Measurements from ENCODE around the gene WNK2.
"Not testable (repeated sequence)": the region's sequence is repeated elsewhere in the genome, so short reads cannot be mapped to it uniquely, and the experiment has no call there.

Gene WNK2

GRCh38 chr9:93315118-93315517 lies 131.2 kb downstream of the WNK2 start:
- peak; percentile 6 for DNase-seq

GRCh38 chr9:93315960-93316359 lies 132.0 kb downstream of the WNK2 start:
- no peak for DNase-seq

DNA sequence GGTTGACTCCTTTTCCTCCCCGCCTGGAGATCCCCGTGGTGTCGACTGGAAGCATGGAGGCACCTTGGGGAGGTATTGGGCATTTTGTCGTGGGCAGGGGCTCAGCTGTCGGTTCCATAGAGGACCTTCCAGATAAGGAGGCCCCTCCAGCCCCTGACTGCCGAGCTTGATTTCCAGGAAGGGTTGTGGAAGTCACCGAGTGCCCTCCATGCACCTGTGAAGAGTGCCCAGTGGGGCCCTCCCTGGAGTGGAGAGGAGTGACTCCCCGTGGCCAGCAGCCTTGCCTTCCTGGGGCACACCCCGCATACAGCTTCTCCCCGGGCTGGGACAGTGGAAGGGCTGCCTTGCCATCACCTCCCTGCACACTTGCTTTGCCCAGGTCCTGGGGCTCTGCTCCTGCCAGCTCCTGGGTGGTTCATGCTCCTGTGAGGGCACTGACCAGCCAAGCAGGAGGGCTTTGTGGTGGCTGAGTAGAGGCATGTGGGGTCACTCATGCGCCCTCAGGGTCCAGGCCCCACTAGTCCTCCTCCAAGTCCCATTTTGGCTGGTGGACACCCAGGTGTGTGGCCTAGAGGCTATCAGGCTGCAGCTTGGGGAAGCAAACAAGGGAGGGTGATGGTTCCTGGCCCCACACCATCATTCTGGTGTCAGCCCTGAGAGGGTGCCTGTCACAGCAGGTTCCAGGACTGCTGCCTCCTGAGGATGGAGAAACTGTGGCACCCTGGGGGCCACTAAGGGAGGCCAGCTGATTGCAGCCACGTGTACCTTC lies 133.0 kb downstream of the WNK2 start:
- no peak for DNase-seq

GRCh38 chr9:93317495-93318094 lies 133.7 kb downstream of the WNK2 start:
- DNase-seq: no peak

GRCh38 chr9:93318480-93318879 lies 134.5 kb downstream of the WNK2 start:
- DNase-seq: no peak

DNA sequence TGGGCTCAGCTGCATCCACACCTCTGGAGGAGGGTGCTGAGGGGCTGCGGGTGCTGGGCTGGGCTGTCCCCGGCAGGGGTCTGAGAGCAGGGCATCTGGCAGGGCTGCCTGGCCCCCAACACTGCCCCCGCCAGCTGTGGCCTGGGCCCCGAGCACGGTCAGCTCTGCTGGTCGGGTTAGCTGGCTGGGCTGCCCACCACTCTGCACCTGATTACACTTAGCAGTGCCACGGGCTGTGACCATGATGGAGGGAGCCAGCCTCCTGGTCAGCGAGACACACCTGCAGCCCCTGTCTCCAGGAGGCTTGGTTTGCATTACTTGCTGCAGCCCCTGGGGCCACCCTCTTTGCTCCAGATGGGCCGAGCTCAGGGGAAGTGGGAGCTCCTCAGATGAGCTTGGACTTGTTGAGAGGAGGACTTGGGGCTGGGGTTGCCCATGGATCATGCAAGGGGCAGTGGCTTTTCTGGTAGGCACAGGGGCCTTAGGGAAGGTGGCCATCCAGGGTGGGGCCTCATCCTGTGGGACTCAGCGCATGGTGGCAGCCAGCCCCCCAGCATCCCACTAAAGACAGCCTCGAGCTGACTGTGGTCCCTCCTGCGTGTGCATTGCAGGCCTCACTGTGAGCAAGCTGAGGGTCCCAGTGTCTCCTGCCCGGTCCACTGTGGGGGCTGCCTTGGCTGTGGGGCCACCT lies 135.5 kb downstream of the WNK2 start:
- no peak for DNase-seq

DNA sequence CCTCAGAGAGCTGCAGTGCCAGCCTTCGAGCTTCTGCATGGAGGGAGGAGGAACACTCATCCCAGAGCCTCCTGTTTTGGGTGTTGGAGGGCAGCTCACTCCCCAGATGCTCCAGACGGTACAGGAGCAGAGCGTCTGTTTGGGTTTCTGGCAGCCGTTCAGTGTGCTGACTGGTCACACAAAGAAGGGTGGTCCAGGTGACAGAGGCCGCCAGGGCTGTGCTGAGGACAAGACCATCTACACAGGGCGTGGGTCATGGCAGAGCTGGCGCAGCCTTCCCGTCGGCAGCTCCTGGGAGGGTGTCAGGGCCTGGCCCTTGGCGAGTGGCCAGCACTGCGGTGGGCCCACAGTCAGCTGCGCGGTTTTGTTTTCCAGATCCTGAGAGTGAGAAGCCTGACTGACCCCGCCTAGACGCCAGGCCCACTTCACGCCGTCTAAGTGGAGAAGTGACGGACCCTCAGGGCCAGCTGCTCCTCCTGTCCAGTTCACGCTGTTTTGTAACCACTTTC lies 136.1 kb downstream of the WNK2 start:
- DNase-seq: no peak

- DNase-seq: no peak
These were observed 136.8 kb downstream of the WNK2 start for GRCh38 chr9:93320591-93321219.

- no peak for DNase-seq
These were observed 137.3 kb downstream of the WNK2 start for GRCh38 chr9:93321220-93321610.

DNA sequence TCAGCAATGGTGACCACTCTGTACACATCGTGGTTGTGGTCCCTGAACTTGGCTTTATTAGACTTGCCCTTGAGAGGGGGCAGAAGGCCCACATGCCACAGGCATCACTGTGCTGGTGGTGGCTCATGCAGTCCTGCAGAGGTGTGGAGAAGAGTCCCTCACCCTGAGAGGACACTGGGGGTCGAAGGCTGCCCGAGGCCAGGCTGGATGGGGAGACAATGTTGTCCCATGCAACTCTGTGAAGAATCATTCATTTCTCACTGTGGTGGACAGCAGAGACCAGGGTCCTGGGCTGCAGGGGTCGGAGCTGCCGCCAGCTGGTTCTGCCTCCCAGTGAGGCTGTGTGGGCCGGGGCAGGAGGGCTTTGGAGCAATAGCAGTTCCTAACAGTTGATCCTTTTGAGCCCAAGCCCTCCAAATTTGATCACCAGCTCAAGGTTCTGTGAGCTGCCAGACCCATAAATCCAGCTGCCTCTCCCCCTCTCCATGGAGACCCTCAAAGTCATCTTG lies 139.6 kb downstream of the WNK2 start:
- not testable (repeated sequence) for DNase-seq

DNA sequence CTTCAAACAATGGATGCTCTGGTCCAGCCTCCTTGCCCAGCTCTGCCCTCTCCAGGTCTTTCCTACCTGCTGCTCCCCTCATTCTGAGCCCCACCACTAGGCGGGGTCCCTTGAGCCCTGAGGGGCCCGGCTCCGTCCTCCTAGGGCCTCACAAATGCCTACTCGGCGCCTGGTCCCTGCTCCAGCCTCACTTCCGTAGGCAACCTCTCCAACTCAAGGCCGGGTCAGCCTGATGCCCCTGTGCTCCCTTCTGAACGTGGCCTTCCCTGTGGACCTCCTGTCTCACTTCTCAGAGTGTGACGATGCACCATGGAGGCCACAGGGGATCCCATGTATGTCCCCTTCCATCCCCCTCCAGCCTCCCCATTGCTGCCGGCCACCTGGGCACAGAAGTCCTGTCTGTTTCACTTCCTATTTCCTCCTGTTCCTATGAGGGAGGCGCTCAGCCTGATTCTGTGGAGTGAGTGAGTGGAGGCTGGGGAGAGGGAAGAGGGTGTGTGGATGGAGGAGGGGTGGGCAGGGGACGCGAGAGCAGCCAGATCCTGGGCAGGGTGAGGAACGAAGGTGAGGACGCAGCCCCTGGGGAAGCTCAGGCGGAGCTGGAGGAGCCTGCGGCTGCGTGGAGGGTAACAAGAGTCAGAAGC lies 140.4 kb downstream of the WNK2 start:
- DNase-seq: no peak

DNA sequence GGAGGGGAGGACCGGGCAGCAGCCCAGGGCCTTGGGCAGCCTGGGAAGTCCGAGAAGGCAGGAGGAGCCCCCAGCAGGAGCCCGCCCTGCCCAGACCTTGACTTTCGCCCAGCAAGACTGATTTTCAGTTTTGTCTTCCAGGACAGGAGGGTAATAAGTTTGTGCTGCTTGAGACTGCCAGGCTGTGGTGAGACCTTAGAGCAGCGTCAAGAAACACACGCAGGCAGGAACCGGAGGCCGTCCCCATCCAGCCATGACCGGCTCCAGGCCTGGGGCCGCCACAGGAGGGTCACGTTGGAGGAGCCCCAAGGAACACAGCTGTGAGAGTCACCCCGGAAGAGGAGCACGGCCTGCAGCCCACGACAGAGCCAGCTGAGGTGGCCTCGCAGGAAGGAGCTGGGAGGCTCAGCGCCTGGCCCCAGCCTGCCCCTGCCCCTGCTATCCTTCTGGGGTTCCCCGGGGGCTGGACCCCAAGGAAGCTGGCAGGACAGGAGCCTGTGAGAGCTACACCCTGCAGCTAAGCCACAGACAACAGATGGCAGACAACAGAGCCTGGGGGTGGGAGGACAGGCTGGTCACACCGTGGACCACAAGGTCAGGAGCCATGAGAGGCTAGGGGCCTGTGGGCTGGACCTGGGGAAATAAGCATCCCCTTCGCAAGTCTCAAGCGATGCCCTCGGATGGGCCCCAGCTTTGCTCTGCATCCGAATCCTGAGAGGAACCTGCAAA lies 141.5 kb downstream of the WNK2 start:
- DNase-seq: no peak

GRCh38 chr9:93326056-93326455 lies 142.1 kb downstream of the WNK2 start:
- DNase-seq: no peak

DNA sequence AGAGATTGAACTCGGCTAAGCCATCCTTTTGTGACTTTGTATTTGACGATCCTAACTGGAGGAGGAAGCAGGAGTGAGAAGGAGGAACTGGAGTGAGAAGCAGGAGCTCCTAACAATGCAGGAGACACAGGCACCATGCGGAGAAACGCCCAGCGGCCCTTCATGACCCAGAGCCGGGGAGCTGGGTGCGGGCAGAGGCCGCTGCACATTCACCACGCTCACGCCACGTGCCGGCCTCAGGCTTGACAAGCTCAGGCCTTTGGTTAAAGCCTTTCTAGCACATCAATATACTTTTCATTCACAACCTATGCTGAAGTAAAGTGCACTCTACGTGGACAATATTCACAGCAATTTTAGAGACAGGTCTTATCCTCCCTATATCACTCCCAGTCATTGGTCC lies 142.7 kb downstream of the WNK2 start:
- no peak for DNase-seq

- no peak for DNase-seq
These were observed 145.8 kb downstream of the WNK2 start for GRCh38 chr9:93329629-93330280.

- DNase-seq: no peak
These were observed 148.4 kb downstream of the WNK2 start for GRCh38 chr9:93332317-93332716.

DNA sequence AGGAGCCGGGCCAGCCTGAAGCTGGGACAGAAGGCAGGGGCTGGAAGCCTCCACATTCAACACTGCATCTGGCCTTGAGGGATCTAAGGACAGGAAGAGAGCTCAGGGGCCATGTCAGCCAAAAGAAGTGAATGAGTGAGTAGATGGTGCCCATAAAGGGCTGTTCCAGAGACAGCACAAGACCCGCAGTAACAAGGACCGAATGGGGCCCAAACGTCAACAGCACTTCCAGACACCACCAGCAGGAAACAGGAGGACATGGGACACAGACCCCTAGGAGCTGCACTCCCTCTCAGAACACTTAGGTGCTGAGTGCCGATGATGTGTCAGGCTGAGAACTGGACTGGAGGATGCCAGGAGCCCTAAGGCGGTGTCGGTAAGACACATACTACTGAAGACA lies 152.8 kb downstream of the WNK2 start:
- no peak for DNase-seq

DNA sequence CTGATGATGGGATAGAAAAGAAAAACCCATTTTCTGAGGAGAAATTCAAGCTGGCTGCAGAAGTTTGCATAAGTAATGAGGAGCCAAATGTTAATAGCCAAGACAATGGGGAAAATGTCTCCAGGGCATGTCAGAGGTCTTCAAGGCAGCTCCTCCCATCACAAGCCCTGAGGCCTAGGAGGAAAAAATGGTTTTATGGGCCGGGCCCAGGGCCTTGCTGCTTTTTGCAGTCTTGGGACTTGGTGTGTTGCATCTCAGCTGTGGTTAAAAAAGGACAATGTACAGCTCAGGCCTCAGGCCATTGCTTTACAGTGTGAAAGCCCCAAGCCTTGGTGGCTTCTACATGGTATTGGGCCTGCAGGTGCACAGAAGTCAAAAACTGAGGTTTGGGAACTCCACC lies 154.3 kb downstream of the WNK2 start:
- not testable (repeated sequence) for DNase-seq

- no peak for DNase-seq
These were observed 156.2 kb downstream of the WNK2 start for GRCh38 chr9:93340091-93340490.

GRCh38 chr9:93341820-93342219 lies 157.9 kb downstream of the WNK2 start:
- DNase-seq: not testable (repeated sequence)

DNA sequence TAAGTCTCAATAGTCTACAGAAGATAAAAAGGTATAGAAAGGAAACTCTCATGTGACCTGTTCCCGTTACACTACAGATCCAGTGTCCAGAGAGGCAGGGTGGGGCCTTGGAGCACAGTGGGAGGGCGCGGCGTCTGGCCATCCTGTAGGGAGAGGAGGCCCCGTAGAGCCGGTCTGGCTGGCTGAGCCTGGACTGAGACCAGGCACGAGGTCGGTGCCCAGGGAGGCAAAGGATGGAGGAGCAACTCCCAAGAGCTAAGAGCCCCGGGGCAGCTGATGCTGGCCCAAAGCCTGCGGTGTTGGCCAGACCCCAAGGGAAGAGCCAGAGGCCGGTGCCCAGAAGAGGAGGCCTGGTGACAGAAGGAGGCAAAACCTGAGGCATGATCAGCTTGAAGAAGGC lies 158.5 kb downstream of the WNK2 start:
- not testable (repeated sequence) for DNase-seq

All from CD4-positive, alpha-beta T cell treated with Interleukin-12 subunit alpha and Interleukin-12 subunit beta, for 1 hour (primary cell).